ENCODE results near the gene ATM.
"Not testable (repeated sequence)": the region's sequence is repeated elsewhere in the genome, so short reads cannot be mapped to it uniquely, and the experiment has no call there.

The ATM gene

GRCh38 chr11:108345767-108346166 is 122.9 kb downstream of the ATM start:
- no peak for DNase-seq (ENCODE audit: low read depth, low spot score)
- no peak overlapping the region for H3K4me3 ChIP-seq (ENCODE audit: low read length)

- H3K4me3 ChIP-seq (ENCODE audit: low read length), result no peak overlapping the region
- DNase-seq (ENCODE audit: low read depth, low spot score), result no peak
Observed at GRCh38 chr11:108346451-108346850, 123.6 kb downstream of the ATM start.

DNA sequence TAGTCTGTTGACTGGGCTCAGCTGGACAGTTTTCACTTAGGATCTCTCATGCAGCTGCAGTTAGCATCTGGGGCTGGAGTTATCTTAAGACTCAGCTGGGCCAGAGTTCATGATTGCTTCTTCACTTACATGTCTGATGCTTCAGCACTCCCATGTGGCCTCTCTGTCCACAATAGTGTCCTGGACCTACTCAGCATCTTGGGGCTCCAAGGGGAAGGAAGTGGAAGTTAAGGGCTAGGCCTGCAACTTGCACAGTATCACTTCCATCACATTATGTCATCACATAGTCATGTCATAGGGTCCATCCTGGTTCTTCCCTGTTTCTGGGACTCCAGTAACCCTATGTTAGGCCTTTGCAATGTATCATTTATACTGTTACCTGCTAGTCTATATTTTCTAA is 128.6 kb downstream of the ATM start:
- H3K4me3 ChIP-seq (ENCODE audit: low read length), result no peak overlapping the region
- DNase-seq (ENCODE audit: low read depth, low spot score), result no peak

GRCh38 chr11:108364159-108364558 is 141.3 kb downstream of the ATM start:
- H3K4me3 ChIP-seq (ENCODE audit: low read length), result no peak overlapping the region
- DNase-seq (ENCODE audit: low read depth, low spot score), result no peak

DNA sequence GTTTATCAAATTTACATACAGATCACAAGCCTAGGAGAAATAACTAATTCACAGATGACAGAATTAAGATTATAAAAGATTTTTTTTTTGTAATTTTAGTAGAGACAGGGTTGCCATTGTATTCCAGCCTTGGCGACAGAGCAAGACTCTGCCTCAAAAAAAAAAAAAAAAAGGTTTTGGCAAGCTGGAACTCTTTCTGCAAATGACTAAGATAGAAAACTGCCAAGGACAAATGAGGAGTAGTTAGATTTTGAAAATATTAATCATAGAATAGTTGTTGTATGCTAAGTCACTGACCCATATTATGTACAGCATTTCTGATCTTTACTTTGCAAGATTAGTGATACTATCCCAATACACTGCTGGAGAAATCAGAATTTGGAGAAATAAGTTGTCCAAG is 145.3 kb downstream of the ATM start:
- no peak for DNase-seq (ENCODE audit: low read depth, low spot score)
- H3K4me3 ChIP-seq (ENCODE audit: low read length), result no peak overlapping the region

DNA sequence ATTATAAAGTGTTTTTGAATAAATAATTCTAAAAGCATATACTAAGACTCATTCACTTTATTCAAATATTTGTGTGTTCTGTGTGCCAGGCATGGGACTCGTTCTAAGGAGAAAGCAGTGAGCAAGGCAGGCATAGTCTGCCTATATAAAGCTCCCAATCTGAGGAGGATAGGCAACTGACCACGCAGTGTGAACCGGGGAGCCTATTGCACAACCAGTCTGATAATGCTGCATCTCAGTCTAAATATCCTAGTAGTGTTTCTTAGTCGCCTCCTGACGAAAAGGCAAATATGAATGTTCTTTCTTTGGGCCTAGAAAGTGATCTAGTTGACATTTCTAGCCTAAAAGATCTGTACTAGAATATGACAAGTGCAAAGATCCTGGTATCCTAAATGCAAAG is 146.2 kb downstream of the ATM start:
- no peak overlapping the region for H3K4me3 ChIP-seq (ENCODE audit: low read length)
- no peak for DNase-seq (ENCODE audit: low read depth, low spot score)

DNA sequence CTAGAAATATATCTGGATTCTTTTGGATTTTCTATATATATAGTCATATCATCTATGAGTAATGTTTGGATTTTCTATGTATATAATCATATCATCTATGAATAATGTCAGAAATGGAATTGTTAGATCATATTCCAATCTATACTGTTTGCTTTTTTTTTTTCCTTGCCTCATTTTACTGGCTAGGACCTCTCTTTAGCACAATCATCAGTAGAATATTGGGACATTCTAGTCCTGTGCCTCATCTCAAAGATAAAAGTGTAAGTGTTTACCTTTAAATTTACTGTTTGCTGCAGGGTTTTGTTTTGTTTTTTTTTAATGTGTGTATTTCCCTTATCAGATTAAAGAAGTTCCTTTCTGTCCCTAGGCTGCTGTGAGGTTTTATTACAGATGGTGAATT is 147.4 kb downstream of the ATM start:
- no peak for DNase-seq (ENCODE audit: low read depth, low spot score)
- no peak overlapping the region for H3K4me3 ChIP-seq (ENCODE audit: low read length)

- DNase-seq (ENCODE audit: low read depth, low spot score), result no peak
- H3K4me3 ChIP-seq (ENCODE audit: low read length), result no peak overlapping the region
Observed at GRCh38 chr11:108370990-108371389, 148.1 kb downstream of the ATM start.

DNA sequence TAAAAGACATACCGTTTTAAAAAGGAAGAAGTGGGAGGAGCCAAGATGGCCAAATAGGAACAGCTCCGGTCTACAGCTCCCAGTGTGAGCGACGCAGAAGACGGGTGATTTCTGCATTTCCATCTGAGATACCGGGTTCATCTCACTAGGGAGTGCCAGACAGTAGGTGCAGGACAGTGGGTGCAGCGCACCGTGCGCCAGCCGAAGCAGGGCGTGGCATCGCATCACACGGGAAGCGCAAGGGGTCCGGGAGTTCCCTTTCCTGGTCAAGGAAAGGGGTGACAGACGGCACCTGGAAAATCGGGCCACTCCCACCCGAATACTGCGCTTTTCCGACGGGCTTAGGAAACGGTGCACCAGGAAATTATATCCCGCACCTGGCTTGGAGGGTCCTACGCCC is 150.6 kb downstream of the ATM start:
- not testable (repeated sequence) for DNase-seq (ENCODE audit: low read depth, low spot score); H3K4me3 ChIP-seq (ENCODE audit: low read length)

GRCh38 chr11:108388576-108388975 is 165.7 kb downstream of the ATM start:
- no peak for DNase-seq (ENCODE audit: low read depth, low spot score)

GRCh38 chr11:108392353-108392752 is 169.5 kb downstream of the ATM start:
- H3K4me3 ChIP-seq (ENCODE audit: low read length), result no peak overlapping the region
- DNase-seq (ENCODE audit: low read depth, low spot score), result no peak

More at GRCh38 chr11:108388576-108388975, 165.7 kb downstream of the ATM start:
- no peak overlapping the region for H3K4me3 ChIP-seq (ENCODE audit: low read length)

DNA sequence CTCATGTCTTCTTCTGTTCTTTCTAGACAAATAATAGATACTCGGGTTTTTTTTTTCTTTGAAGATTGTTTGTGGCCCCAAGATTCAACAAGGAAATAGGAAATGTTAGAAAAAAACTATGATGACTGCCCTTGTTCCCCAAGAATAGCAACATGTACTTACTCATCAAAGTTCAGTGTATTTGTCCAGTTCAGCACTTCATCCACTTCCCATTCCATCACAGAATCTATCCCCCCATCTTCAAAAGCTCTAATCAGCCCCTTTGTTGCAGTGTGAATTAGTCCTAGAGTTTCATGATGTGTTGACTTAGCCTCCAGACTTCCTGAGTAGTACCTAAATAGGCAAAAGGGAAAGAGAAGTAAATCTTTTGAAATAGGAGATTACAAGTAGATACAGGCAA is 170.2 kb downstream of the ATM start:
- no peak overlapping the region for H3K4me3 ChIP-seq (ENCODE audit: low read length)
- DNase-seq (ENCODE audit: low read depth, low spot score), result no peak

GRCh38 chr11:108394744-108395284 is 171.9 kb downstream of the ATM start:
- DNase-seq (ENCODE audit: low read depth, low spot score), result no peak
- no peak overlapping the region for H3K4me3 ChIP-seq (ENCODE audit: low read length)

DNA sequence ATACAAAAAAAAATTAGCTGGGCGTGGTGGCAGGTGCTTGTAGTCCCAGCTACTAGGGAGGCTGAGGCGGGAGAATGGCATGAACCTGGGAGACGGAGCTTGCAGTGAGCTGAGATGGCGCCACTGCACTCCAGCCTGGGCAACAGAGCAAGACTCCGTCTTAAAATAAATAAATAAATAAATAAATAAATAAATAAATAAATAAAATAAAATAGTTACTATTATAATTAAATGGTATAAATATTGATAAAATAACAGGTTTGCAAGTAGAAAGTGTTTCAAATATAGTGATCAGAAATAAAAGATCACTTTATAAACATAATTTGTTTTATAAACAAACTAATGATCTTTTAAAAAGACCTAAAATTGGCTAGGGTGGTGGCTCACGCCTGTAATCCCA is 173.8 kb downstream of the ATM start:
- H3K4me3 ChIP-seq (ENCODE audit: low read length); DNase-seq (ENCODE audit: low read depth, low spot score): not testable (repeated sequence)

DNA sequence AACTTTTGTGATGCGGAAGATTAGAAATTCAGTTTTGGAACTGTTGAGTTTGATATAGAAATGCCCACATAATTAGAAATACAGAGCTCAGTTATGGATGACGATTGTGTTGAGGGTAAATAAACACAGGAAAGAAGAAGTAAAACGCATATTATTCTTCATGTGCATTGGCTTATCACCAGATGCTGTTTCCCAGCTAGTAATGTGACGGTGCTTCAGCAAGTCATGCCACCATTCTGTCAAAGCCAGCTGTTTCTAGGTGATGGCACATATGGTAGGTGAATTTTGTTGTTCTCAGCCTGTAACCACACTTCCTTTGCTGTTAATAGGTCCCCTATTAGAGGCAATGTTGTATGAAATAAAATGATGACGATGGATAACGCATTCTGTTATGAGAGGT is 175.6 kb downstream of the ATM start:
- no peak for DNase-seq (ENCODE audit: low read depth, low spot score)
- no peak overlapping the region for H3K4me3 ChIP-seq (ENCODE audit: low read length)

GRCh38 chr11:108402241-108402640 is 179.4 kb downstream of the ATM start:
- DNase-seq (ENCODE audit: low read depth, low spot score), result no peak
- H3K4me3 ChIP-seq (ENCODE audit: low read length), result no peak overlapping the region

DNA sequence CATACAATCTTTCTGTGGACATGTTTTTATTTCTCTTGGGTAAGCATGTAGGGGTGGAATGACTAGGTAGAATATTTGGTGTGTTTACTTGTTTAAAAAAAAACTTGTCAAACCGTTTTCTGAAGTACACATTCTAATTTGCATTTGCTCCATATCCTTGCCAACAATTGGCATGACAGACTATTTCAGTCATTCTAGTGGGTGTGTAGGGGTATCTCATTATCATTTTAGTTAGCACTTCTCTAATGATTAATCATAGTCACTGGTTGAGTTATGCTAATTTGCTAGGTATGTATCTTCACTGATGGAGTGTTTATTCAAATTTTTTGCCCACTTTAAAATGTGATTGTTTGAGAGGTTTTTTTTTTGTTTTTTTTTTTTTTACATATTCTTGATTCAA is 180.2 kb downstream of the ATM start:
- no peak for DNase-seq (ENCODE audit: low read depth, low spot score)
- no peak overlapping the region for H3K4me3 ChIP-seq (ENCODE audit: low read length)

GRCh38 chr11:108405706-108406105 is 182.8 kb downstream of the ATM start:
- H3K4me3 ChIP-seq (ENCODE audit: low read length), result no peak overlapping the region
- DNase-seq (ENCODE audit: low read depth, low spot score), result no peak

GRCh38 chr11:108414958-108415357 is 192.1 kb downstream of the ATM start:
- no peak overlapping the region for H3K4me3 ChIP-seq (ENCODE audit: low read length)
- no peak for DNase-seq (ENCODE audit: low read depth, low spot score)

GRCh38 chr11:108417551-108417950 is 194.7 kb downstream of the ATM start:
- H3K4me3 ChIP-seq (ENCODE audit: low read length), result not testable (repeated sequence)
- DNase-seq (ENCODE audit: low read depth, low spot score), result peak; percentile 7

Data from Jurkat, Clone E6-1 (cell line).